Muscle of back (tissue), 11 donors: ENCODE data around the gene HIRIP3. TPM values are rescaled to one million over a fixed set of nuclear protein-coding genes. Genes with fewer than 3 reads are reported as not detected.
A peak's percentile ranks its signal among the peaks of the same experiment; 100 is the strongest.

Experiments used
- DNase-seq, 3 donors: peaks; one replicate each; pipeline versions ENCODE4 v3.0.0 to v3.0.0-alpha.2; 2013
- polyA plus RNA-seq, 10 donors: library from polyadenylated mRNA; unstranded; fragments of 120-200 nt; gene quantifications; one replicate each; pipeline ENCODE4 v1.2.1, GENCODE V29; 2013; ENCODE audit not compliant: insufficient read length in 10 of 10

HIRIP3 gene
- polyA plus RNA-seq, 10 donors: 9.5 to 19.3 (median 12.7) TPM

- no peak for DNase-seq
Observed at GRCh38 chr16:30000735-30001631, 5.6 kb upstream of the HIRIP3 start.

GRCh38 chr16:29999605-30000004 is 4.2 kb upstream of the HIRIP3 start:
- DNase-seq: no peak

GRCh38 chr16:29996766-29997250 is 1.4 kb upstream of the HIRIP3 start:
- no peak for DNase-seq

GRCh38 chr16:29995911-29996765 is 721 bp upstream of the HIRIP3 start, which contains the start of gene INO80E:
Gene INO80E, plus strand, starts transcription at chr16:29996241. Its CDS starts 70 bp downstream, at chr16:29996311.
- DNase-seq: peak; percentile 96 to 99 (median 97)

GRCh38 chr16:29994600-29995323 is 655 bp downstream of the HIRIP3 start:
- peak in 2 of 3 donors; percentile 40 to 43 for DNase-seq

GRCh38 chr16:29993903-29994599 is 1.4 kb downstream of the HIRIP3 start:
- DNase-seq: no peak

GRCh38 chr16:29993191-29993902 is 2.1 kb downstream of the HIRIP3 start:
- no peak for DNase-seq

- DNase-seq: no peak
Observed at GRCh38 chr16:29992344-29992967, 3.0 kb downstream of the HIRIP3 start.

- DNase-seq: no peak
Observed at GRCh38 chr16:29991571-29991904, 3.9 kb downstream of the HIRIP3 start.

GRCh38 chr16:29990883-29991570 is 4.4 kb downstream of the HIRIP3 start:
- no peak for DNase-seq

- no peak for DNase-seq
Observed at GRCh38 chr16:29990034-29990433, 5.4 kb downstream of the HIRIP3 start.

- no peak for DNase-seq
Observed at GRCh38 chr16:29989111-29989858, 6.1 kb downstream of the HIRIP3 start.

- no peak for DNase-seq
Observed at GRCh38 chr16:29988346-29989075, 6.9 kb downstream of the HIRIP3 start.

GRCh38 chr16:29987371-29988085 is 7.9 kb downstream of the HIRIP3 start:
- no peak for DNase-seq

GRCh38 chr16:29986931-29987330 is 8.5 kb downstream of the HIRIP3 start:
- no peak for DNase-seq

GRCh38 chr16:29986231-29986630 is 9.2 kb downstream of the HIRIP3 start:
- DNase-seq: no peak

- DNase-seq: no peak
Observed at GRCh38 chr16:29985271-29985811, 10.1 kb downstream of the HIRIP3 start.
